ENCODE data around the gene SLC4A8.

- TF ChIP-seq JUND (IDR thresholded peaks at IDR 0.05; ENCODE audit: borderline replicate concordance, low read depth, low read length) (no peak), JUND (tag; IDR thresholded peaks at IDR 0.05; ENCODE audit: borderline replicate concordance, low read depth, low read length) (no peak), EGR1 (conservative IDR thresholded peaks at IDR 0.05) (no peak)
Measured at GRCh38 chr12:51529651-51529970, 105.0 kb downstream of the SLC4A8 start.

All from K562 (cell line).